ENCODE measurements around the gene MAP2.
"Not testable (repeated sequence)": the region's sequence is repeated elsewhere in the genome, so short reads cannot be mapped to it uniquely, and the experiment has no call there.

Gene MAP2

DNA sequence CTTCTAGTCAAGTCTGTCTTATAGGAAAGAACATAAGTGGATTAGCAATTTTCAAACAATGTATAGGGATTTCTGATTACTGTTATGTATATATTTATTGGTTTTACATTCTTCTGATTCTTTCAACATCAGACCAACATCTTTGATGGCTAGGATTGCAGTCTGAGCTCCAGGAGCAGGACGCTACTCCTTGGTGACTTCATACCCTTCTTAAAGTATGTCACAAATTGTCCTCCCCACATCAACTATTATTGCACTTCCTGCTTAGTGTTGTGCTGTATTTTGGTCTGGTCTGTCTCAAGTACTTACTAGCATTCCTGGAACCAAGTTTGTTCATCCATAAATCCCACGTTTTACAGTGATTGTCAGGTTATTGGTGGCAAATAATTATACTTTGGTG, 49.0 kb downstream of the MAP2 start:
- H3K9me3 Mint-ChIP-seq: peaks cover 3% of the 10 kb centered on the region
- peaks cover 34% of the 10 kb centered on the region for H3K4me1 Mint-ChIP-seq
- H3K27ac Mint-ChIP-seq: no peak overlapping the region
- H3K36me3 Mint-ChIP-seq (ENCODE audit: low read depth): no peaks in the 10 kb centered on the region
- no peak overlapping the region for H3K4me3 Mint-ChIP-seq
- TF ChIP-seq, protein P1, sequence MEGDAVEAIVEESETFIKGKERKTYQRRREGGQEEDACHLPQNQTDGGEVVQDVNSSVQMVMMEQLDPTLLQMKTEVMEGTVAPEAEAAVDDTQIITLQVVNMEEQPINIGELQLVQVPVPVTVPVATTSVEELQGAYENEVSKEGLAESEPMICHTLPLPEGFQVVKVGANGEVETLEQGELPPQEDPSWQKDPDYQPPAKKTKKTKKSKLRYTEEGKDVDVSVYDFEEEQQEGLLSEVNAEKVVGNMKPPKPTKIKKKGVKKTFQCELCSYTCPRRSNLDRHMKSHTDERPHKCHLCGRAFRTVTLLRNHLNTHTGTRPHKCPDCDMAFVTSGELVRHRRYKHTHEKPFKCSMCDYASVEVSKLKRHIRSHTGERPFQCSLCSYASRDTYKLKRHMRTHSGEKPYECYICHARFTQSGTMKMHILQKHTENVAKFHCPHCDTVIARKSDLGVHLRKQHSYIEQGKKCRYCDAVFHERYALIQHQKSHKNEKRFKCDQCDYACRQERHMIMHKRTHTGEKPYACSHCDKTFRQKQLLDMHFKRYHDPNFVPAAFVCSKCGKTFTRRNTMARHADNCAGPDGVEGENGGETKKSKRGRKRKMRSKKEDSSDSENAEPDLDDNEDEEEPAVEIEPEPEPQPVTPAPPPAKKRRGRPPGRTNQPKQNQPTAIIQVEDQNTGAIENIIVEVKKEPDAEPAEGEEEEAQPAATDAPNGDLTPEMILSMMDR (IDR thresholded peaks at IDR 0.05; ENCODE audit: unreplicated experiment in 3 of 3): no peak
- H3K27me3 Mint-ChIP-seq (ENCODE audit: low read depth): no peaks in the 10 kb centered on the region

DNA sequence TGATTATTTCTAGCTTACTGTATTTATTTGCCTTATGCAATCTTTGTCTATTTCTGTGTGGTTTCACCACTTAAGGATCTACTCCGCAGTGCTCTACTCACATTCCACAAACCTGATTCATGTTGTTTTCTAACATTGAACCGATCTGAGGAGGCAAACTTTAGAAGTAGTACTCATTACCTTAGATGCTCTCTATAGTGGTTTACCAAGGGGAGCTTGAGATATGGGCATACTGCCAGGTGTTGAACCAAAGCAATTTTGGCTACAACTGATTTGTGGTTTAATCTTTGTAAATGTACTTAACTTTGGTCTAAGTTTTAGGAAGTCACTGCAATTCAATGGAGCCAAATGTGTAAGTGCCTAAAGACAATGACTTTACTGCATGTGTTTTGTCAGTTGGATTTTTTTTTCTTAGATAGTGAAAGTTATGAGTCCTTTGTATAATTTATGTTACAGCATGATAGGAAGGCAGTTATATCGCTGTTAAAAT, 50.1 kb downstream of the MAP2 start:
- H3K27ac Mint-ChIP-seq: no peak overlapping the region
- TF ChIP-seq, protein P1 (IDR thresholded peaks at IDR 0.05; ENCODE audit: unreplicated experiment in 3 of 3): no peak

DNA sequence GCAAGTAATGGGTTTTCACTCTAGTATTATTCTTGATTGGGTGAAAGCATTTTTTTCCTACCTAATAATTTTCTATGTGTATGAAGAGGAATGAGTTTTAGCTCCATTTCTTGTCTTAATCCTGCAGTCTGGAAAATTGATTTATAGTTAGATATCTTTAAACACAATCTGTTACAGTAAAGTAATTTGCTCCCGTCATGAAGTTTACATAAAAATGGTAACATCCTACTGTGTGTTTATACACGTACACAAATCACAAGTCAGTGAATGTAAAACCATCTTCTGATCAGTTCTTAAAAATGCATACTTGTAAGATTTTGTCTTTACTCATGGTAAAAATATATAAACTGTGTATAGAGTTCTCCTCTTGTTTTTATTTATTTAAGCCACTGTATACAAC, 51.1 kb downstream of the MAP2 start:
- TF ChIP-seq, protein P1 (IDR thresholded peaks at IDR 0.05; ENCODE audit: unreplicated experiment in 3 of 3): no peak
- peaks cover 34% of the 10 kb centered on the region for H3K4me1 Mint-ChIP-seq
- no peak overlapping the region for H3K27ac Mint-ChIP-seq
- no peak overlapping the region for H3K4me3 Mint-ChIP-seq
- H3K9me3 Mint-ChIP-seq: no peaks in the 10 kb centered on the region
- peaks cover 2% of the 10 kb centered on the region for H3K27me3 Mint-ChIP-seq (ENCODE audit: low read depth)
- H3K36me3 Mint-ChIP-seq (ENCODE audit: low read depth): no peaks in the 10 kb centered on the region

More for the DNA sequence above, 50.1 kb downstream of the MAP2 start:
- Mint-ChIP-seq H3K4me1 (peaks cover 34% of the 10 kb centered on the region), H3K27me3 (ENCODE audit: low read depth) (no peaks in the 10 kb centered on the region), H3K36me3 (ENCODE audit: low read depth) (no peaks in the 10 kb centered on the region), H3K4me3 (no peak overlapping the region), H3K9me3 (peaks cover 3% of the 10 kb centered on the region)

DNA sequence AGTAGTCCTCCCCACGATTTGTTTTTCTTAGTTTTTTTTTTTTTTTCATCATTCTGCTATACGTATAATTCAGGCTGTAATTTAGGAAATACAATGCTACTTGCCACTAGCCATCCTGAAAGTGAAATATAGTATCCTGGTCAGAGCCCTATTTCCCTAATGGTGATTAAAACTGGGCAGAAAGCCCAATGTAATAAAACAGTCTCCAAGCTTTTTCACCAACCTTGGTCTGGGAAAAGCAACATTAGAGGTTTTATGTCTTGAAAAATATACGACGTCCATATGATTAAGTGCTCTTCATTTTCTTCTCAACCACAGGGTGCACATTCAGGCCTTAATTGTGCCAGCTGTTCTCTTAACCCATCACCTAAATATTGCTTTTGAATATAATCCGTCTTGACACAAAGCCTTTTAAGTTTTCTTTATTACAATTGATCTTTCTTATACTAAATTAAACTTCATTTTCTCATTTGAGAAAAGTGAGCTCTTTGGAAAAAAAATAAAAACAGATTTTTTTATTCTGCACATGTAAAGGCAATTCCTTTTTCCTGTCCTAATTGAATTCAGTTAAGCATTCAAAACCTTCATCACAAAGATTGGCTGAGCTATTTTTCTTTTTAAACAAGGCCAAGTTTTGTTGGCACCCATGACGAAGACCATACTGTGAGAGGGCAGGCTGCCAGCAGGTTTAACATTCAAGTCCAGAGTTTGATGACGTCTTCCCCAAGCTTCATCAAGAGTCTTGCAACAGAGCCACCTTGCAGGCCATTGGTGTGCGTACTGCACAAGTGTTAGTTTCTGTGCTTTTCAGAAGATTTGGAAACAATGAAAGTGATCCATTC, 52.7 kb downstream of the MAP2 start:
- no peaks in the 10 kb centered on the region for H3K9me3 Mint-ChIP-seq
- peaks cover 3% of the 10 kb centered on the region for H3K27me3 Mint-ChIP-seq (ENCODE audit: low read depth)
- TF ChIP-seq, protein P1 (IDR thresholded peaks at IDR 0.05; ENCODE audit: unreplicated experiment in 3 of 3): no peak
- peak overlapping the region in 1 of 3 experiments; percentile 4 for H3K4me3 Mint-ChIP-seq
- H3K4me1 Mint-ChIP-seq: peaks cover 34% of the 10 kb centered on the region
- H3K27ac Mint-ChIP-seq: peak overlapping the region; percentile 64 to 72 (median 72)
- H3K36me3 Mint-ChIP-seq (ENCODE audit: low read depth): no peaks in the 10 kb centered on the region

DNA sequence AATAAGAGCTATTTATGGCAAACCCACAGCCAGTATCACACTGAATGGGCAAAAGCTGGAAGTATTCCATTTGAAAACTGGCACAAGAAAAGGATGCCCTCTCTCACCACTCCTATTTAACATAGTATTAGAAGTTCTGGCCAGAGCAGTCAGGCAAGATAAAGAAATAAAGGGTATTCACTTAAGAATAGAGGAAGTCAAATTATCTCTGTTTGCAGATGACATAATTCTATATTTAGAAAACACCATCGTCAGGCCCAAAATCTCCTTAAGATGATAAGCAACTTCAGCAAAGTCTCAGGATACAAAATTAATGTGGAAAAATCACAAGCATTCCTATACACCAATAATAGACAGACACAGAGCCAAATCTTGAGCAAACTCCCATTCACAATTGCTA, 68.4 kb downstream of the MAP2 start:
- not testable (repeated sequence) for H3K27me3 Mint-ChIP-seq (ENCODE audit: low read depth); H3K4me3 Mint-ChIP-seq; H3K27ac Mint-ChIP-seq; H3K4me1 Mint-ChIP-seq
- Mint-ChIP-seq H3K9me3 (peaks cover 52% of the 10 kb centered on the region), H3K36me3 (ENCODE audit: low read depth) (peaks cover 27% of the 10 kb centered on the region)

DNA sequence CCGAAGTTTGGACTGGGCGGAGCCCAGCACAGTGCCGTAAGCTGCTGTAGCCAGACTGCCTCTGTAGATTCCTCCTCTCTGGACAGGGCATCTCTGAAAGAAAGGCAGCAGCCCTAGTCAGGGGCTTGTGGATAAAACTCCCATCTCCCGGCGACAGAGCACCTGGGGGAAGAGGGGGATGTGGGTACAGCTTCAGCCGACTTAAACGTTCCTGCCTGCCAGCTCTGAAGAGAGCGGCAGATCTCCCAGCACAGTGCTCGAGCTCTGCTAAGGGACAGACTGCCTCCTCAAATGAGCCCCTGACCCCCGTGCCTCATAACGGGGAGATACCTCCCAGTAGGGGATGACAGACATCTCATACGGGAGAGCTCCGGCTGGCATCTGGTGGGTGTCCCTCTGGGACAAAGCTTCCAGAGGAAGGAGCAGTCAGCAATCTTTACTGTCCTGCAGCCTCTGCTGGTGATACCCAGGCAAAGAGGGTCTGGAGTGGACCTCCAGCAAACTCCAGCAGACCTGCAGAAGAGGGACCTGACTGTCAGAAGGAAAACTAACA, 71.3 kb downstream of the MAP2 start:
- H3K4me1 Mint-ChIP-seq; H3K27ac Mint-ChIP-seq; H3K27me3 Mint-ChIP-seq (ENCODE audit: low read depth); H3K4me3 Mint-ChIP-seq: not testable (repeated sequence)
- Mint-ChIP-seq H3K9me3 (peaks cover 55% of the 10 kb centered on the region), H3K36me3 (ENCODE audit: low read depth) (peaks cover 21% of the 10 kb centered on the region)
